Muscle of leg (tissue), 11 donors: Measurements from ENCODE around the gene PRSS57. TPM values are rescaled to one million over a fixed set of nuclear protein-coding genes. Genes with fewer than 3 reads are reported as not detected.
"Not testable (repeated sequence)": the region's sequence is repeated elsewhere in the genome, so short reads cannot be mapped to it uniquely, and the experiment has no call there.

ENCODE experiments used
- DNase-seq: peaks from one replicate; pipeline ENCODE4 v3.0.0; 2013
- H3K27ac ChIP-seq: one replicate; pipeline ENCODE4 v1.5.1; 2013; ENCODE audit warnings: mild to moderate bottlenecking, low read length, control low read depth
- H3K27me3 ChIP-seq: one replicate; pipeline ENCODE4 v1.6.1; 2013; ENCODE audit warnings: low read length; ENCODE audit not compliant: control insufficient read depth, insufficient read depth
- H3K36me3 ChIP-seq: one replicate; pipeline ENCODE4 v1.6.1; 2013; ENCODE audit warnings: low read length; ENCODE audit not compliant: control insufficient read depth, insufficient read depth
- H3K4me1 ChIP-seq: one replicate; pipeline ENCODE4 v1.6.1; 2013; ENCODE audit warnings: low read length; ENCODE audit not compliant: control insufficient read depth, insufficient read depth
- H3K4me3 ChIP-seq: one replicate; pipeline ENCODE4 v1.5.1; 2013; ENCODE audit warnings: low read length, control low read depth
- H3K9me3 ChIP-seq: replicated peaks from 2 replicates; pipeline ENCODE4 v1.6.1; 2013; ENCODE audit warnings: low read depth, low read length; ENCODE audit not compliant: control insufficient read depth
- WGBS: methylation state at CpG from one replicate; pipeline ENCODE4 v1.1.5; 2013; ENCODE audit warnings: missing lambda C conversion rate; ENCODE audit not compliant: insufficient coverage; 5-methylcytosine and 5-hydroxymethylcytosine counted together
- polyA plus RNA-seq, 8 donors: library from polyadenylated mRNA; unstranded; fragments of 120-200 nt; gene quantifications; one replicate each; pipeline versions ENCODE4 v1.2.1 to v1.2.3, GENCODE V29; 2013; ENCODE audit warnings: inconsistent platforms in 1 of 8, low replicate concordance in 1 of 8; ENCODE audit not compliant: insufficient read length in 8 of 8, insufficient read depth in 1 of 8
- total RNA-seq: library from RNA; stranded (reverse); fragments of 120-200 nt; gene quantifications from one replicate; pipeline ENCODE4 v1.2.4, GENCODE V29; 2013

Gene PRSS57
- total and polyA plus RNA-seq, 9 donors = 0.04 to 1.2 (median 0.30) TPM; not detected in 1

DNA sequence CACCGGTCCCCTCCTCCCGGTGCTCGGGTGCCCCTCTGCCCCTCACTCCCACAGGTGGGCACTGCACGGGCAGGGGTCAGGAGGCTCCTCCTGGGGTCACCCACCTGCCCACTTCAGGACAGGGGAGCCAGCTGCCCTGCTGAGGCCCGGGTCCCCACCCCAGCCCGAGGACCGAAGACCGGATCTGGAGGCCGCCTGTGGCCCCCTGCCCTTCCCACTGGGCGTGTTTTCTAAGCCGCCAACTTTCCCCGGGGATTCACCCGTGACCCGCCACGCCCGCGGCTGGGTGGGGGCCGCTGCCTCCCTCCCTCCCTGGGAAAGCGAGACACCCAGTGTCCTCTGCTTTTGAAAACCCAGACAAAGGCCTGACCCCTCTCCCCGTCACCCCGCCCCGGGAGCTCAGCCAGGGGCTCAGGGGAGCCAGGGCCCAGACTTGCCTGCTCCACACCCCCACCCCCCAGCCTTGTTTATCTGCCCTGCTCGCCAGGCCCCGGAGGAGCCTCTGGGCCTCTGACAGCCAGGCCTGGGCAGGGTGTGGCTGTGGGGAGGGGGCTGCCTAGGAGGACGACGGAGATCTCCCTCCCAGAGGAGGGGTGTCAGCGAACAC lies 14.8 kb upstream of the PRSS57 start:
- H3K4me3 ChIP-seq = peak overlapping the region; percentile 61
- no peak for DNase-seq
- no peaks in the 10 kb centered on the region for H3K36me3 ChIP-seq
- H3K9me3 ChIP-seq = peaks cover 7% of the 10 kb centered on the region
- H3K27me3 ChIP-seq = peaks cover 10% of the 10 kb centered on the region
- H3K27ac ChIP-seq = peak overlapping the region; percentile 67
- WGBS = 12% methylated on average over 17 of the region's 27 CpGs
- H3K4me1 ChIP-seq = peaks cover 17% of the 10 kb centered on the region

DNA sequence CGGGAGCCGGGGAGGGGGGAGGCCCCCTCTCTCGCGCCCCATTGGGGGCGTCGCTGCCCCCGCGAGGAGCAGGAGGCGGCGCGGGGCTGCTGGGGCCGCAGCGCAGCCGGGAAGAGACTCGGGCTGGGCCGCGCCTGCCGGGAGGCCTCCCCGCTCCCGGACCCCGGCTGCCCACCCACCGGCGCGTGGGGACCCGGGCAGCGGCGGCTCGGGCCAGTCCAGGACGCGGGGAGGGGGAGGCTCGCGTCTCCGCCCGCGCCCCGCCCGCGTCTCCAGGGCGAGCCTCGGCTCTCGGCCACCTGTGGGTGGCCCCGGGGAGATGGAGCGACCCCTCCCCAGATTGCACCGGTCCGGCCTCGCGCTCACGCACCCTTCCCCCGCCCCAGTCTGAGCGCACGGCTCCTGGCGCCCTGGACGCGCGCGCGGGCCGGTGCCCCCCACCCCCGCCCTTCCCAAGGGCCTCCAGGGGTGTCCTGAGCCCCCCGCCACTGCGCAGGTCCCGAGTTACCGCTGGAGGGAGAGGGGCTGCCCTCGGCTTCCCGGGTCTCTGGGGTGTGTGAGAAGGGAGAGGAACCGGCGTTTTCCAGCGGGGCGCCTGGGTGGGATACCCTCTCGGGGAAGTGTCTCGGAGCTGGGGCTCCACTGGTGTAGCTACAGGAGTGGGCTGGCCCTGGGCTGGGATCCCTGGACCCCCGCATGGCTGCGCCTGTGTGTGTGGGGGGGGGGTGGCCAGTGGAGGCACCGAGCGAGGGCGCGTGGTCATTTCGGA lies 14.1 kb upstream of the PRSS57 start:
- H3K27me3 ChIP-seq = peaks cover 14% of the 10 kb centered on the region
- H3K4me3 ChIP-seq = peak overlapping the region; percentile 61
- H3K4me1 ChIP-seq = peaks cover 17% of the 10 kb centered on the region
- under 1% methylated on average over 48 of the region's 78 CpGs for WGBS
- peak overlapping the region; percentile 67 for H3K27ac ChIP-seq
- no peak for DNase-seq
- H3K9me3 ChIP-seq = peaks cover 7% of the 10 kb centered on the region
- no peaks in the 10 kb centered on the region for H3K36me3 ChIP-seq

DNA sequence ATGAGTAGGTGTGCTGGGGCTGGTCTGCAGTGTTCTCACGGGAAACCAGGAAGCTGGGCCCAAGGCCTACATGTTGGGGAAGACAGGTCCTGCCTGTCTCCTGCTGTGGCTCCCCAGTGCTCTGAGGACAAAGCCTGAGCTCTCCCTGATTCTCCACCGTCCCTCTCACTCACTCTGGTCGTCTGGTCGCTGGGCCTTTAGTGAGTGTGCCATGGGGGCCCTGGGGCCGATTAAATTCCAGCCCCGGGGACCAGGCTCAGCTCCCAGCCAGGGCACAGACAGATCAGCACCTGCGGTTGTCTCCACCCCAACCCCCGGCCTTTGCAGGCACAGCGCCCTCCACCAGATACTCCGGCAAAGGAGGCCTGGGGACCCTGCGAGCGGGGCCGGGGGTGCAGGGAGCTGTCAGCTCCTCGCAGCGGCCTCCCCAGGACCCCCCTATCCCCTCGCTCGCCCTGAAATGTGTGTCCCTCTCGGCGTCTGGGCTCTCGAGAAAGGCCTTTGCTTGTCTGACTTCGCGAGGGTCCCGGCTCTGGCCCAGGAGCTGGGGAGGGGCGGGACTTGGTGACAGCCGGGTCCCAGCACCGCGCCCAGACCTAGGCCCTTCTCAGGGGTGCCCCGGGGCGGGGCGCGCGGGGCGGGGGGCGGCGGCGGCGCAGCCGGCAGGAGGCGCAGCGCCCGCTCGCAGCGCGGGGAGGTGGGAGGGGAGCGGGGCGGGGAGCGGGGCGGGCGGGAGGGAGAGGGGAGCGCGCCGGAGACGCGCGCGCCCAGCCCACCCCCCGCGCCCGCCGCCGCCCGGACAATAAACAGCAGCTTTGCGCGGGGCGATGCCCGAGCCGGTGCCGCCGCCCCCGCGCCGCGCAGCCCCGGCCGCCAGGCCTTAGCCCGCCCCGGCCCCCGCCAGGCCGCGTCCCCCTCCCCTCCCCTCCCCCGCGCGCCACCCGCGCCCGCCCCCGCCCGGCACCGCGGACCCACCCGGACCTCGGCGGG lies 13.2 kb upstream of the PRSS57 start, which contains the start of gene PALM:
Gene PALM, plus strand, starts transcription at position 782 of the 990 bp plus-strand sequence. CDS start 212 bp downstream, outside the sequence.
- 10% methylated on average over 35 of the region's 93 CpGs for WGBS

DNA sequence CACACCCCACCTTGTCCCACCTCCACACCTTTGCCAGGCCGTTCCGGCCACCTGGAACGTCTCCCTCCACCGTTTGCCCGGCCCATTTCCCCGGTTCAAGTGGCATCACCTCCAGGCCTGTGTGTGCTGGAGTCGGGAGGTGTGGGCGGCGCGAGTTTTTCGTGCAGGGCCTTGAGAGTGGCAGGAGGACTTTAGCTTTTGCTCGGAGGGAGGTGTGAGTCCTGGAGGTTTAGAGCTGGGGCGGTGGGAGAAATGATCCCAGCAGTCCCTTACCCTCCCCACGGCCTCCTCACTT lies 9.1 kb upstream of the PRSS57 start:
- Histone ChIP-seq H3K27me3 (peaks cover 20% of the 10 kb centered on the region), H3K4me1 (peaks cover 8% of the 10 kb centered on the region), H3K9me3 (peaks cover 7% of the 10 kb centered on the region), H3K27ac (no peak overlapping the region), H3K36me3 (no peaks in the 10 kb centered on the region), H3K4me3 (no peak overlapping the region)
- no peak for DNase-seq
- no CpG with 5 or more reads among the region's 14 CpGs for WGBS

More for the DNA sequence above, 13.2 kb upstream of the PRSS57 start, which contains the start of gene PALM:
- Histone ChIP-seq H3K27ac (peak within 1 kb of the TSS; percentile 67), H3K36me3 (no peaks in the 10 kb centered on the region), H3K27me3 (peaks cover 20% of the 10 kb centered on the region), H3K4me3 (peak within 1 kb of the TSS; percentile 61), H3K9me3 (peaks cover 7% of the 10 kb centered on the region), H3K4me1 (peaks cover 20% of the 10 kb centered on the region)
- peak; percentile 65 for DNase-seq

DNA sequence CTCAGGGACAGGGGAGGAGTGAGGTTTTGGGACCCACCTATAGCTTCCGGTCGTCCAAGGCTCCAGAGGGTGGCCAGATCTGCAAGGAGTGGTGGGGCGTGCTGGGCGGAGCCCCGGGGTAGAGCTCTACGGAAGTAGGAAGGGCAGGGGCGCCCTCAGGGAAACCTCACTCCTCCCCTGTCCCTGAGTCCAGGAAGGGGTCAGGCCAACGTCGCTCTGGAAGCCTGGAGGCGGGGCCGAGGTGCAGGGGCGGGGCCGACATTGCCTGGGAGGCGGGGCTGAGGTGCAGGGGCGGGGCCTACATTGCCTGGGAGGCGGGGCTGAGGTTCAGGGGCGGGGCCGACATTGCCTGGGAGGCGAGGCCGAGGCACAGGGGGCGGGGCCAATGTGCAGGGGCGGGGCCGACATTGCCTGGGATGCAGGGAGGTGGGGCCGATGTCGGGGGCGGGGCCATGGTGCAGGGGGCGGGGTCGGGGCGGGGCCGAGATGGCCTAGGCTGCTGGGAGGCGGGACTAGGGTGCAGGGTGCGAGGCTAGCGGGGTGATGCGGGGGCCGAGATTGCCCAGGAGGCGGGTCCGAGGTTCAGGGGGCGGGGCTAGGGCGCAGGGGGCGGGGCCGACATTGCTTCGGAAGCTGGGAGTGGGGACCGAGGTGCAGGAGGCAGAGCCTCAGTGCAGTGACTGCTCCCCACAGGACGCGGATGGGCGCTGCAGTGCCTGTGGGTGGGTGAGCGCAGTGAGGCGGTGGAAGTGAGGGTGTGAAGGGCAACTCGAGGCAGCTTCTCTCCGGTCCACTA lies 8.6 kb upstream of the PRSS57 start:
- no peak for DNase-seq
- peaks cover 7% of the 10 kb centered on the region for H3K9me3 ChIP-seq
- H3K27me3 ChIP-seq = peaks cover 20% of the 10 kb centered on the region
- no peaks in the 10 kb centered on the region for H3K36me3 ChIP-seq
- no peak overlapping the region for H3K27ac ChIP-seq
- no peak overlapping the region for H3K4me3 ChIP-seq
- 7% methylated on average over 16 of the region's 50 CpGs for WGBS
- peaks cover 8% of the 10 kb centered on the region for H3K4me1 ChIP-seq

DNA sequence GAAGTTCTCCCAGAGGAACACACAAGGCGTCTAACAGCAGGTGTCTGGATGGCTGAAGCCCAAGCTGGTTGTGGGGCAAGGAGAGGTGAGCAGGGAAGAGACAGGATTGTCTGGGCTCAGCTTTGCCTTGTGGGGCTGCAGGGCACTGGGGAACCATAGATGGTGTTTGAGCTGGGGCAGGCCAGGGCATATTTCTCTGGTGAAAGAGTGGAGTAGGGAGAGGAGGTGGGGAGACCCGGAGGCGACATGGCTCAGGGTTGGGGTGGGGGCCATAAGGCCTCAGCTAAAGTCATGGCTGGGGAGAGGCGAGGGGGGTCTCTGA lies 8.0 kb upstream of the PRSS57 start:
- Histone ChIP-seq H3K4me1 (peaks cover 5% of the 10 kb centered on the region), H3K36me3 (no peaks in the 10 kb centered on the region), H3K27me3 (peaks cover 20% of the 10 kb centered on the region), H3K4me3 (no peak overlapping the region), H3K27ac (no peak overlapping the region), H3K9me3 (peaks cover 7% of the 10 kb centered on the region)
- 25% methylated on average over 3 of the region's 4 CpGs for WGBS
- no peak for DNase-seq

DNA sequence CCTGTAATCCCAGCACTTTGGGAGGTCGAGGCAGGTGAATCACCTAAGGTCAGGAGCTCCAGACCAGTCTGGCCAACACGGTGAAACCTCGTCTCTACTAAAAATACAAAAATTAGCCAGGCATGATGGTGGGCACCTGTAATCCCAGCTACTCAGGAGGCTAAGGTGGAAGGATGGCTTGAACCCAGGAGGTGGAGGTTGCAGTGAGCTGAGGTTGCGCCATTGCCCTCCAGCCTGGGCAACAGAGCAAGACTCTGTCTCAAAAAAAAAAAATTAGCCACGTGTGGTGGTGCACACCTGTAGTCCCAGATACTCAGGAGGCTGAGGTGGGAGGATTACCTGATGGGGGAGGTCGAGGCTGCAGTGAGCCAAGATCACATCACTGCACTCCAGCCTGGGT lies 7.6 kb upstream of the PRSS57 start:
- WGBS = 93% methylated on average over 2 of the region's 6 CpGs
- H3K4me3 ChIP-seq = not testable (repeated sequence)

DNA sequence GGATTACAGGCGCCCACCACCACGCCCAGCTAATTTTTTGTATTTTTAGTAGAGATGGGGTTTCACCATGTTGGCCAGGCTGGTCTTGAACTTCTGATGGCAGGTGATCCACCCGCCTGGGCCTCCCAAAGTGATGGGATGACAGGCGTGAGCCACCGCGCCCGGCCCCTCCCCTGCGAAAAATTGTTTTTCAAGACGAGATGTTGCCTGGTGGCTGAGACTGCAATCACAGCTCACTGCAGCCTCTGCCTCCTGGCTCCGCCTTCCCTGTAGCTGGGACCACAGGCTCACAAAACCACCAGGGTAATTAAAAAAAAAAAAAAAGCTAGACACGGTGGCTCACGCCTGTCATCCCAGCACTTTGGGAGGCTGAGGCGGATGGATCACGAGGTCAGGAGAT lies 4.6 kb upstream of the PRSS57 start:
- WGBS = 48% methylated on average over 6 of the region's 14 CpGs
- not testable (repeated sequence) for H3K9me3 ChIP-seq, DNase-seq, H3K4me1 ChIP-seq, H3K27ac ChIP-seq, H3K4me3 ChIP-seq, H3K36me3 ChIP-seq
- peaks cover 27% of the 10 kb centered on the region for H3K27me3 ChIP-seq

More for the DNA sequence above, 7.6 kb upstream of the PRSS57 start:
- H3K27me3 ChIP-seq = peaks cover 18% of the 10 kb centered on the region
- not testable (repeated sequence) for DNase-seq, H3K36me3 ChIP-seq, H3K9me3 ChIP-seq, H3K4me1 ChIP-seq, H3K27ac ChIP-seq

DNA sequence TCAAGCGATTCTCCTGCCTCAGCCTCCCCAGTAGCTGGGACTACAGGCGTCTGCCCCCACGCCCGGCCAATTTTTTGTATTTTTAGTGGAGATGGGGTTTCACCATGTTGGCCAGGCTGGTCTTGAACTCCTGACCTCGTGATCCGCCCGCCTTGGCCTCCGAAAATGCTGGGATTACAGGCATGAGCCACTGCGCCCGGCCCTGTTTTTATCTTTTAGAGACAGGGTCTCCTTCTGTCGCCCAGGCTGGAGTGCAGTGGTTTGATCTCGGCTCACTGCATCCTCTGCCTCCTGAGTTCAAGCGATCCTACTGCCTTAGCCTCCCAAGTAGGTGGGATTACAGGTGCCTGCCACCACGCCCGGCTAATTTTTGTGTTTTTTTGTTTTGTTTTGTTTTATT lies 3.3 kb upstream of the PRSS57 start:
- WGBS = 83% methylated on average over 5 of the region's 15 CpGs
- peaks cover 23% of the 10 kb centered on the region for H3K27me3 ChIP-seq
- not testable (repeated sequence) for H3K4me1 ChIP-seq, DNase-seq, H3K36me3 ChIP-seq, H3K4me3 ChIP-seq, H3K27ac ChIP-seq, H3K9me3 ChIP-seq
